Measurements from ENCODE around the gene MOK. TPM values are rescaled to one million over a fixed set of nuclear protein-coding genes. Genes with fewer than 3 reads are reported as not detected.

The MOK gene
- total RNA-seq, 1 donor from 2014 or later: 1.8 TPM

DNA sequence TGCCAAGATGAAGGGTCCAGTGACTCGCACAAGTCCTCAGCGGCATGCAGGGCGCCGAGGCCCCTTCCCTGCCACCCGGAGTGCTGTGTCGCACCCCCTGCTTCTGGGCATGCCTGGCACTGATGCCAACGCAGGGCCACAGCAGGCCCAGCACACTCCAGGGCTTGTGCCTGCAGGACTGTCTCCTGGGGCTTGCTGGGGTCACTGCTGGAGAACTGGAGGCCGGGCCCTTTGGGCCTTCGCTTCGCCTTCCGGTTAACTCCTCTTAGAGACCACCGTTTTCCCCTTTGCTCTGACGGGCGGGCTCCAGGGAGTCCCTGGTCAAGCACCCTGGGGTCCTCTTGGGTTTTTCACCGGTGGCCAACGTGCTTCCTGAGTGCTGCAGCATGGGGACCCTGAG is 85.6 kb downstream of the MOK start:
- ATAC-seq (ENCODE audit: low read depth): no peak
- Mint-ChIP-seq H3K9me3 (no peaks in the 10 kb centered on the region), H3K4me3 (peak overlapping the region; percentile 20), H3K27ac (no peak overlapping the region), H3K36me3 (ENCODE audit: low read depth) (peaks cover 25% of the 10 kb centered on the region), H3K4me1 (peaks cover 17% of the 10 kb centered on the region), H3K27me3 (no peaks in the 10 kb centered on the region)
- ChIA-PET CTCF (no interaction called here), POLR2A (no interaction called here)
- TF ChIP-seq, protein P1, sequence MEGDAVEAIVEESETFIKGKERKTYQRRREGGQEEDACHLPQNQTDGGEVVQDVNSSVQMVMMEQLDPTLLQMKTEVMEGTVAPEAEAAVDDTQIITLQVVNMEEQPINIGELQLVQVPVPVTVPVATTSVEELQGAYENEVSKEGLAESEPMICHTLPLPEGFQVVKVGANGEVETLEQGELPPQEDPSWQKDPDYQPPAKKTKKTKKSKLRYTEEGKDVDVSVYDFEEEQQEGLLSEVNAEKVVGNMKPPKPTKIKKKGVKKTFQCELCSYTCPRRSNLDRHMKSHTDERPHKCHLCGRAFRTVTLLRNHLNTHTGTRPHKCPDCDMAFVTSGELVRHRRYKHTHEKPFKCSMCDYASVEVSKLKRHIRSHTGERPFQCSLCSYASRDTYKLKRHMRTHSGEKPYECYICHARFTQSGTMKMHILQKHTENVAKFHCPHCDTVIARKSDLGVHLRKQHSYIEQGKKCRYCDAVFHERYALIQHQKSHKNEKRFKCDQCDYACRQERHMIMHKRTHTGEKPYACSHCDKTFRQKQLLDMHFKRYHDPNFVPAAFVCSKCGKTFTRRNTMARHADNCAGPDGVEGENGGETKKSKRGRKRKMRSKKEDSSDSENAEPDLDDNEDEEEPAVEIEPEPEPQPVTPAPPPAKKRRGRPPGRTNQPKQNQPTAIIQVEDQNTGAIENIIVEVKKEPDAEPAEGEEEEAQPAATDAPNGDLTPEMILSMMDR (IDR thresholded peaks at IDR 0.05): no peak
- intact Hi-C loops (cut with micrococcal nuclease): no loop called here
- no peak for DNase-seq

- intact Hi-C loops (cut with micrococcal nuclease): no loop called here
- Mint-ChIP-seq H3K27ac (no peak overlapping the region), H3K36me3 (ENCODE audit: low read depth) (peaks cover 28% of the 10 kb centered on the region), H3K9me3 (no peaks in the 10 kb centered on the region), H3K4me1 (peaks cover 17% of the 10 kb centered on the region), H3K4me3 (no peak overlapping the region), H3K27me3 (no peaks in the 10 kb centered on the region)
- ATAC-seq (ENCODE audit: low read depth) (no peak), DNase-seq (no peak)
- ChIA-PET POLR2A (no interaction called here), CTCF (no interaction called here)
- TF ChIP-seq, protein P1 (IDR thresholded peaks at IDR 0.05): no peak
Observed at GRCh38 chr14:102218688-102219087, 86.3 kb downstream of the MOK start.

- no peak overlapping the region for H3K27ac Mint-ChIP-seq
- H3K9me3 Mint-ChIP-seq: no peaks in the 10 kb centered on the region
- ATAC-seq (ENCODE audit: low read depth) (no peak), DNase-seq (no peak)
- CTCF ChIA-PET: no interaction called here
- intact Hi-C loops (cut with micrococcal nuclease): no loop called here
- H3K4me3 Mint-ChIP-seq: no peak overlapping the region
- H3K36me3 Mint-ChIP-seq (ENCODE audit: low read depth): peaks cover 28% of the 10 kb centered on the region
- TF ChIP-seq, protein P1 (IDR thresholded peaks at IDR 0.05): no peak
- POLR2A ChIA-PET: no interaction called here
- no peaks in the 10 kb centered on the region for H3K27me3 Mint-ChIP-seq
- peaks cover 17% of the 10 kb centered on the region for H3K4me1 Mint-ChIP-seq
Observed at GRCh38 chr14:102217987-102218421, 87.0 kb downstream of the MOK start.

DNA sequence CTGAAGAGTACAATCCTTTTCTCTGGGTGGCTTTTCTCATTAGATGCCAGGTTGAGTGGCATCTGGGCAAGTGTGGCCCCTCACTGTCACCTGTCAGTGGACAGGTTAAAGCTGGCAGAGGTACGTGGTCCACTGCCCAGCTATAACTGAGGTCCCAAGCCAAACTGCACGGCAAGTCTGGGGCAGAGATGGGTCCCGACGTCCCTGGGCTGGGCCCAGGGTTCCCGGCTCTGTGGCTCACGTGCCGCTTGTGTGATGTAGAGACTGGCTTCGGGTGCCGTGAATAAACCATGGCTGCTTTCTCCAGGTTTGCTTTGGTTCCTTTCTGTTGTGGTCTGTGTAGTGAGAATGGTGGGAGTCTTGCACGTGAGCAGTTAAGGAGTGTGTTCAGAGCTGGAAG is 87.6 kb downstream of the MOK start:
- Mint-ChIP-seq H3K4me3 (no peak overlapping the region), H3K27me3 (no peaks in the 10 kb centered on the region), H3K27ac (no peak overlapping the region), H3K4me1 (peaks cover 17% of the 10 kb centered on the region), H3K9me3 (no peaks in the 10 kb centered on the region), H3K36me3 (ENCODE audit: low read depth) (peaks cover 32% of the 10 kb centered on the region)
- CTCF ChIA-PET: interaction anchor here (1.5 kb wide), 1 partner anchor 121 kb away, joined by 3 read pairs; no protein-coding TSS in a partner anchor
- TF ChIP-seq, protein P1 (IDR thresholded peaks at IDR 0.05): no peak
- ATAC-seq (ENCODE audit: low read depth): no peak
- no peak for DNase-seq
- POLR2A ChIA-PET: no interaction called here
- intact Hi-C loops (cut with micrococcal nuclease): no loop called here

GRCh38 chr14:102215576-102216250 is 89.3 kb downstream of the MOK start:
- Mint-ChIP-seq H3K27me3 (no peaks in the 10 kb centered on the region), H3K4me3 (no peak overlapping the region), H3K4me1 (peaks cover 15% of the 10 kb centered on the region), H3K27ac (no peak overlapping the region), H3K9me3 (no peaks in the 10 kb centered on the region), H3K36me3 (ENCODE audit: low read depth) (peaks cover 40% of the 10 kb centered on the region)
- CTCF ChIA-PET: interaction anchor here (1.5 kb wide), 1 partner anchor 119 kb away, joined by 3 read pairs; no protein-coding TSS in a partner anchor
- intact Hi-C loops (cut with micrococcal nuclease): no loop called here
- POLR2A ChIA-PET: no interaction called here
- no peak for ATAC-seq (ENCODE audit: low read depth)
- no peak for DNase-seq
- TF ChIP-seq, protein P1 (IDR thresholded peaks at IDR 0.05): no peak

Measured in activated B cell treated with CpG ODN at 0.5 μM for 24 hours (primary cell).